SHP77 (cell line): ENCODE data around the gene PRDM16.
A peak's percentile ranks its signal among the peaks of the same experiment; 100 is the strongest.

Experiments
- DNase-seq, 2 experiments: peaks; one replicate each; lab custom pipeline; 2025; lab: John Stamatoyannopoulos, UW

The PRDM16 gene

GRCh38 chr1:3323021-3323795 is 254.2 kb downstream of the PRDM16 start:
- DNase-seq: peak; percentile 56 to 66

DNA sequence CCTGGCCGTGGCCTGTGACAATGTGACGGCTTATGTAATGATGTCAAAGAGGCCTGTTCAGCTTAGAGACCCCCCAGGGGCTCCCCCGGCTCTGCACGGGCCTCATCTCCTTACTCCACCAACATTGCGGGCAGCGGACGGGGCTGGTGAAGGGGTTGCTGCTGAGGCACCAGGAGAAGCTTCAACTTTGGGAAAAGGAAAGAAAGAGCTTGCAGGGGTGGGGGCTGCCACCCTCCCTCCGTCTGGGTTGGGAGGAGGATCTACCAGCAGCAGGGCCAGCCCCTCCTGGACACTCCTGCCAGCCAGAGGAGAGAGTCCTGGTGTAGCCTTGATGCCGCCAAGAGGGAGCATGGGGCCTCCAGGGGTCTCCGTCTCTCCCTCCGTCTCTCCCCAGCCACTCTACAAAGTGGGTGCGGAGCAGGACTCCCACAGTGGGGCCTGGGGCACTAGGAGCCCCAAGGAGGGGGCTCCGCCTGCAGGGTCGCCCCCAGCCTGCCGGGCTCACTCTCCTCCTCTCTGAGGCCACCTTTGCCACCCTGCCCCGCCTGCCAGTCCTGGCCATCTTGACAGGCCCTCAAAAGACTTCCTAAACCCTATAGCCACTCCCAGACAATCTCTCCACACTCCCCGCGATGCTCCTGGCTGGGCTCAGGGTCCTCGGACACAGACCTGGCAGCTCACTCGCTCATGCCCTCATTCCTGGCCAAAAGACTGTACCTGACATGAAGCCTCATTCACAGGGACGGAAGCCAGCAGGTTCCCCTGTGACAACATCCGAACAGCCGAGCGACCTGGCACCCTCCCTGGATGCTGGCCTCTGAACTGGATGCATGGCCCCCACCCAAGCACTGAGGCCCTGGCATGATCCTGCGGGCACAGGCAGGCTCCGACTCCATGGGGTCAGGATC is 255.0 kb downstream of the PRDM16 start:
- no peak for DNase-seq

- DNase-seq: no peak
These were observed 255.9 kb downstream of the PRDM16 start for GRCh38 chr1:3324704-3325535.

DNA sequence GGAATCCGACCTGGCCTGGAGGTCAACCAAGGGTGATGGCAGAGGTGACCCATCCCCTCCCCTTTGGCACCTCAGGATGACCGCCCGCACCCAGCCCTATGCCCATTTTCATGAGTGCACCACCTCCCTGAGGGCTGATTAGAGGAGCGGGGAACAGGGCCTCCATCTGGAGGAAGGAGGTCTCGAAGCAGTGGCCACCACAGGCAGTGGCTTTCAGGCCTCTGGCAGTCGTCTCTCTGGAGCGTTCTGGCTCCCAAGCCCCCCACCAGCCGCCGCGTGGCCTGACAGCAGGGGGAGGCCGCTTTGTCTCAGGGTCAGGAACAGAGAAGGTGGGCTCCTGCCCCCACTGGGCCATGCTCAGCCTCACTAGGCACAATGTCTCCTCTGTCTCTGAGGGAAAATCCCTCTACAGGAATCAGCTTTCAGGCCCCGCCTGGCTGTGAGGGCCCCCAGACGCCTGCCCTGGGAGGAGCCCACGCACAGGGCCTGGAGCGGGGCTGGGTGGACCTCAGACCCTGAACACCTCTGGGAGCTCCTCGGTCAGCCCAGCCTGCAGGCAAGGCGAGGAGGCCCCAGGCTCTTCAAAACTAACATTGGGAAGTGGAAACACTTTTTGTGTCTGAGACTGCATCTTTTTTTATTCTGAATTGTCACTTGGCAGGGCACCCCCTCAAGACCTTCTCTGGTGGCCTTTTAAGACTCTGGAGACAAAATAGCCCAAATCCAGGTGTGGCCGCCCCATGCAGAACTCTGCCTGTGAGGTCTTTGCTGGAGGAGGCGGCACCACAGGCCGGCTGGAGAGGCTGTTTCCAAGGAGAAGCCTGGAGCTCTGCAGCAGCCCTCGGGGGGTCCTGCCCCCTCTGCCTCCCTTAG is 257.7 kb downstream of the PRDM16 start:
- no peak for DNase-seq

- no peak for DNase-seq
These were observed 258.3 kb downstream of the PRDM16 start for GRCh38 chr1:3327389-3327702.

GRCh38 chr1:3327936-3328590 is 259.1 kb downstream of the PRDM16 start:
- DNase-seq: no peak

GRCh38 chr1:3329640-3330281 is 260.8 kb downstream of the PRDM16 start:
- no peak for DNase-seq

- DNase-seq: no peak
These were observed 261.8 kb downstream of the PRDM16 start for GRCh38 chr1:3330771-3331245.

DNA sequence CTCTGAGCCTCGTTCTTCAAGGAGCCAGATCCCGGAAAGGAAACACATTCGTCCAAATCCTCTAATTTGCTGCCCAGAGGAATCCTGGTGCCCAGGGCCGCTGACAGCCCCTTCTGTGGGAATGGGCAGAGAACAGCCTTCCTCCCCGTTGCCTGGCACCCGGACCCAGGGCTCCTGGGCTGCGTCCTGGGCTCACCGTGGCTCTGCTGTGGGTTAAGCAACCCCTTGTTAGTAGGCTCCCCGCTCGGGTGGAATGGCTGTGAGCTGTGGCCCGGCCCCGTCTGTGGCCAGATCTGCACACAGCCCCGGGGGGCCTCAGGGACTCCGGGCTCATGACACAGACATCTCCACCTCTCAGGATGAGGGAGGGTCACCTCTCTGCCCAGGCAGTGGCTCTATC is 262.6 kb downstream of the PRDM16 start:
- DNase-seq: no peak

- DNase-seq: no peak
These were observed 263.0 kb downstream of the PRDM16 start for GRCh38 chr1:3332043-3332442.

- DNase-seq: no peak
These were observed 263.7 kb downstream of the PRDM16 start for GRCh38 chr1:3332662-3333061.

DNA sequence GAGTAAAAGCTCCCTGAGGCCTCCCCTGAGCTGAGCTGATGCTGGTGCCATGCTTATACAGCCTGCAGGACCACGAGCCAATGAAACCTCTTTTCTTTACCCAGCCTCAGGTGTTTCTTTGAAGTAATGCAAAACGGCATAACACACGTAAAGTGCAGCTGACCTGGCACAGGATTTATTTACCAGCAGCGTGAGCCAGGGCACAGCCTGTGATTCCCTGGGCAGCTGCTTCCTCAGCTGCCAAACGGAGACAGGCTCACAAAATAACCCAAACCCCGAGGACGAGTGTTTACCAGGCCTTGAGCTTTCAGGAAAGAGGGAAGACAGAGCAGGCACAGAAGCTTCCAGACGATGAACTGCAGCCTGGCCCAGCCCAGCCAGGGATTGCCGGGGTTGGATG is 264.9 kb downstream of the PRDM16 start:
- DNase-seq: no peak

GRCh38 chr1:3334366-3334765 is 265.4 kb downstream of the PRDM16 start:
- no peak for DNase-seq

GRCh38 chr1:3335754-3336640 is 267.0 kb downstream of the PRDM16 start:
- DNase-seq: no peak

- no peak for DNase-seq
These were observed 267.9 kb downstream of the PRDM16 start for GRCh38 chr1:3336641-3337630.

DNA sequence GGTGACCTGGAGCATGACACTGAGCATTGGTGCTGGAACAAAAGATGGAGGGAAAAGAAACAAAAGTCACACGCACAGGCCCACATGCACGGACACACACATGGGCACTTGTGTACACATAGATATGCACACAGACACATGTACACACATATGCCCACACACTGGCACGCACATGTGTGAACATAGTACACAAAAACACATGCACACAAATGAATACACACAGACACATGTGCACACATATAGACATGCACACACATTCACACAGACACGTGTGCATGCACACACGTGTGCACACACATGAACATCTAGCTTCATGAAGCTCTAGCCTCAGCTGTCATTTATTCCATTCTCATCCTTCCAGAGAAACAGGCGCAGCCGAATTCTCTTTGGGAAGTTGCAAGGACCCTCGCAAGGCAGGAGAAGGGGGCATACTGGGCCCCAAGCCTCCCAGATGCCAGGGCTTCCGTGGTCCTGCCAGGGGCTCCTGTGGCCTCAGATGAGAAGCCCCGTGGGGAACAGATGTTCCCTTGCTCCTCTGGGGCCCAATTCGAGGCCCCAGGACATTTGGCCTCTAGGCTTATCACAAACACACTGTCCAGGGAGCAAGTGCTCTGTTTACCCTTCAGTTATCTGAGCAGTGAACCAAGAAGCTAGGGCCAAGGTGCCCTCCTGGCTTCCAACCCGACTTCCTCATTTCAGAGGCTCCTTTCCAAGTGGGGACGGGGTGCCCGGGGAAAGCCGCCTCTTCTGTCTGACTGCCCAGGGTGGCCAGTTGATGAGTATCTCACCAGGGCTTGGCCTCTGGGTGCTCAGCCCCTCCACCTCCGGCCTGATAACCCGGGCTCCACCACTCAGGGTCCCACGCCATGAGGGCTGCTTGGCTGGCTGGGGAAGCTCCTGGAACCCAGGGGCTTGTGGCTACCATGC is 269.1 kb downstream of the PRDM16 start:
- DNase-seq: no peak

DNA sequence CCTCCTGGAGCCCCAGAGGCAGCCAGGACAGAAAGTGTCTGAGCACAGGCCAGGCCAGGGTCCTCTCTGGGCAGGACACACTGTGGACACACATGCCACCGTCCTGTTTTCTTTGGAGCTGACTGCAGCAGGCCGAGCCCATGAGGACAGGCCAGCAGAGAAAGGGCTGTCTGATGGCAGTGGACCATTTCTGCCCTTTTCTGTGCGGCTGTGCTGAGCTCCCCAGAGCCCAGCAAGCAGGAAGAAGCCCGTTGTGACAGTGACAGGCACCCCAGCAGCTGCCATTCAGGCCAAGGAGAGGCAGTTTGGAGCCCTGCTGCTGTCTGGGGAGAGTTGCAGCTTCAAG is 269.7 kb downstream of the PRDM16 start:
- no peak for DNase-seq
